Measurements from ENCODE around the gene PCDH9.
"Not testable (repeated sequence)": the region's sequence is repeated elsewhere in the genome, so short reads cannot be mapped to it uniquely, and the experiment has no call there.

Gene PCDH9

GRCh38 chr13:66266761-66267160, 963.4 kb downstream of the PCDH9 start:
- no peak overlapping the region for H3K4me3 ChIP-seq (ENCODE audit: severe bottlenecking)
- H3K4me1 ChIP-seq (ENCODE audit: insufficient read depth, poor library complexity, severe bottlenecking), result no peaks in the 10 kb centered on the region
- TF ChIP-seq, protein P1, sequence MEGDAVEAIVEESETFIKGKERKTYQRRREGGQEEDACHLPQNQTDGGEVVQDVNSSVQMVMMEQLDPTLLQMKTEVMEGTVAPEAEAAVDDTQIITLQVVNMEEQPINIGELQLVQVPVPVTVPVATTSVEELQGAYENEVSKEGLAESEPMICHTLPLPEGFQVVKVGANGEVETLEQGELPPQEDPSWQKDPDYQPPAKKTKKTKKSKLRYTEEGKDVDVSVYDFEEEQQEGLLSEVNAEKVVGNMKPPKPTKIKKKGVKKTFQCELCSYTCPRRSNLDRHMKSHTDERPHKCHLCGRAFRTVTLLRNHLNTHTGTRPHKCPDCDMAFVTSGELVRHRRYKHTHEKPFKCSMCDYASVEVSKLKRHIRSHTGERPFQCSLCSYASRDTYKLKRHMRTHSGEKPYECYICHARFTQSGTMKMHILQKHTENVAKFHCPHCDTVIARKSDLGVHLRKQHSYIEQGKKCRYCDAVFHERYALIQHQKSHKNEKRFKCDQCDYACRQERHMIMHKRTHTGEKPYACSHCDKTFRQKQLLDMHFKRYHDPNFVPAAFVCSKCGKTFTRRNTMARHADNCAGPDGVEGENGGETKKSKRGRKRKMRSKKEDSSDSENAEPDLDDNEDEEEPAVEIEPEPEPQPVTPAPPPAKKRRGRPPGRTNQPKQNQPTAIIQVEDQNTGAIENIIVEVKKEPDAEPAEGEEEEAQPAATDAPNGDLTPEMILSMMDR (IDR thresholded peaks at IDR 0.05; ENCODE audit: poor library complexity, severe bottlenecking), result no peak
- H3K27ac ChIP-seq (ENCODE audit: poor library complexity, severe bottlenecking), result no peak overlapping the region
- no peaks in the 10 kb centered on the region for H3K36me3 ChIP-seq (ENCODE audit: low read depth)
- no peak for DNase-seq (ENCODE audit: low spot score)
- ATAC-seq (ENCODE audit: low read depth), result no peak
- no peaks in the 10 kb centered on the region for H3K27me3 ChIP-seq (ENCODE audit: insufficient read depth, poor library complexity, severe bottlenecking)
- no peaks in the 10 kb centered on the region for H3K9me3 ChIP-seq (ENCODE audit: severe bottlenecking)

DNA sequence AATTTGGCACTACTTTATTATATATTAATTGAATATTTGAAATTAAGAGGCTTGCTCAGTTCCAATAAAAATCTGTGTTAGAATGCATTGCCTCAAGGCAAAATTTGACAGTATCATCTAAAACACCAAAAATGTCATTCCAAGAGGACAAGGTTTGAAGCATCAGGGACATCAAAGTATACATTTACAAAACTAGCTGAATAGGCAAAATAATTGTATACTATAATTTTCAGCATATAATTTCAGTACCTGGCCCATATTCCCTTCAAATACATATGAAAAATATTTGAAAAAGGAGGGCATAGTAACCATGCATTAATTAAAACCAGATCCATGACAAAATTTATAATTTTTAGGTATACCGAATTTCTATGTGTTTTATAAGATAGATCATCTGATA, 963.8 kb downstream of the PCDH9 start:
- no peak overlapping the region for H3K27ac ChIP-seq (ENCODE audit: poor library complexity, severe bottlenecking)
- H3K27me3 ChIP-seq (ENCODE audit: insufficient read depth, poor library complexity, severe bottlenecking), result no peaks in the 10 kb centered on the region
- ATAC-seq (ENCODE audit: low read depth) (no peak), DNase-seq (ENCODE audit: low spot score) (no peak)
- H3K36me3 ChIP-seq (ENCODE audit: low read depth), result no peaks in the 10 kb centered on the region
- no peak overlapping the region for H3K4me3 ChIP-seq (ENCODE audit: severe bottlenecking)
- TF ChIP-seq, protein P1 (IDR thresholded peaks at IDR 0.05; ENCODE audit: poor library complexity, severe bottlenecking), result no peak
- no peaks in the 10 kb centered on the region for H3K4me1 ChIP-seq (ENCODE audit: insufficient read depth, poor library complexity, severe bottlenecking)
- H3K9me3 ChIP-seq (ENCODE audit: severe bottlenecking), result no peaks in the 10 kb centered on the region

- TF ChIP-seq, protein P1 (IDR thresholded peaks at IDR 0.05; ENCODE audit: poor library complexity, severe bottlenecking), result no peak
- no peak for DNase-seq (ENCODE audit: low spot score)
- no peak overlapping the region for H3K27ac ChIP-seq (ENCODE audit: poor library complexity, severe bottlenecking)
- no peaks in the 10 kb centered on the region for H3K27me3 ChIP-seq (ENCODE audit: insufficient read depth, poor library complexity, severe bottlenecking)
- no peaks in the 10 kb centered on the region for H3K36me3 ChIP-seq (ENCODE audit: low read depth)
- H3K4me1 ChIP-seq (ENCODE audit: insufficient read depth, poor library complexity, severe bottlenecking), result no peaks in the 10 kb centered on the region
- no peak for ATAC-seq (ENCODE audit: low read depth)
- H3K4me3 ChIP-seq (ENCODE audit: severe bottlenecking), result no peak overlapping the region
- no peaks in the 10 kb centered on the region for H3K9me3 ChIP-seq (ENCODE audit: severe bottlenecking)
Observed at GRCh38 chr13:66265371-66265770, 964.8 kb downstream of the PCDH9 start.

DNA sequence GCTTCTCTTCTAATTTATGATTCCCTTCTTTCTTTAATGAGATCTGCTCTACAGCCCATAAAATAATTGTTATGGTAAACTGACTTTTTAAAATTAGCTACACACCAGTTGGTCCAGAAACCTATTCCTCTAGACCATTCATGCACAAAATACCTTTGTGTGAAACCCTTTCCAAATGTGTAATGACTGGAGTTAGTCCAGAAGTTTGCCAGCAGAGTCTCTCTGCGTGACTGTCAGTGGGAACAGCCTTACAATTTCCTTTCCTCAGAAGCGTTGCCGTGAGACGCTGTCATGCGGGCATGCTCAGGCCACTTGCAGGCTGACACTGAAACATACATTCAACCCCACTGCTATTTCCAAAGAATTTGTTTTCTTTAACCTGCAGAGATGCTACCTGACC, 965.2 kb downstream of the PCDH9 start:
- H3K4me1 ChIP-seq (ENCODE audit: insufficient read depth, poor library complexity, severe bottlenecking), result no peaks in the 10 kb centered on the region
- H3K36me3 ChIP-seq (ENCODE audit: low read depth), result no peaks in the 10 kb centered on the region
- TF ChIP-seq, protein P1 (IDR thresholded peaks at IDR 0.05; ENCODE audit: poor library complexity, severe bottlenecking), result no peak
- H3K4me3 ChIP-seq (ENCODE audit: severe bottlenecking), result no peak overlapping the region
- no peak overlapping the region for H3K27ac ChIP-seq (ENCODE audit: poor library complexity, severe bottlenecking)
- no peaks in the 10 kb centered on the region for H3K9me3 ChIP-seq (ENCODE audit: severe bottlenecking)
- no peak for DNase-seq (ENCODE audit: low spot score)
- ATAC-seq (ENCODE audit: low read depth), result no peak
- H3K27me3 ChIP-seq (ENCODE audit: insufficient read depth, poor library complexity, severe bottlenecking), result no peaks in the 10 kb centered on the region

GRCh38 chr13:66262330-66262729, 967.8 kb downstream of the PCDH9 start:
- ATAC-seq (ENCODE audit: low read depth), result no peak
- Histone ChIP-seq H3K4me1 (ENCODE audit: insufficient read depth, poor library complexity, severe bottlenecking) (no peaks in the 10 kb centered on the region), H3K9me3 (ENCODE audit: severe bottlenecking) (no peaks in the 10 kb centered on the region), H3K27me3 (ENCODE audit: insufficient read depth, poor library complexity, severe bottlenecking) (no peaks in the 10 kb centered on the region), H3K4me3 (ENCODE audit: severe bottlenecking) (no peak overlapping the region), H3K36me3 (ENCODE audit: low read depth) (no peaks in the 10 kb centered on the region), H3K27ac (ENCODE audit: poor library complexity, severe bottlenecking) (no peak overlapping the region)
- TF ChIP-seq, protein P1 (IDR thresholded peaks at IDR 0.05; ENCODE audit: poor library complexity, severe bottlenecking), result no peak
- no peak for DNase-seq (ENCODE audit: low spot score)

GRCh38 chr13:66259426-66259825, 970.7 kb downstream of the PCDH9 start:
- H3K27me3 ChIP-seq (ENCODE audit: insufficient read depth, poor library complexity, severe bottlenecking); DNase-seq (ENCODE audit: low spot score); ATAC-seq (ENCODE audit: low read depth); H3K27ac ChIP-seq (ENCODE audit: poor library complexity, severe bottlenecking); H3K9me3 ChIP-seq (ENCODE audit: severe bottlenecking); H3K36me3 ChIP-seq (ENCODE audit: low read depth); H3K4me3 ChIP-seq (ENCODE audit: severe bottlenecking); H3K4me1 ChIP-seq (ENCODE audit: insufficient read depth, poor library complexity, severe bottlenecking): not testable (repeated sequence)
